Measurements from ENCODE around the gene ACAT2.
"Not testable (repeated sequence)": the region's sequence is repeated elsewhere in the genome, so short reads cannot be mapped to it uniquely, and the experiment has no call there.

The ACAT2 gene

DNA sequence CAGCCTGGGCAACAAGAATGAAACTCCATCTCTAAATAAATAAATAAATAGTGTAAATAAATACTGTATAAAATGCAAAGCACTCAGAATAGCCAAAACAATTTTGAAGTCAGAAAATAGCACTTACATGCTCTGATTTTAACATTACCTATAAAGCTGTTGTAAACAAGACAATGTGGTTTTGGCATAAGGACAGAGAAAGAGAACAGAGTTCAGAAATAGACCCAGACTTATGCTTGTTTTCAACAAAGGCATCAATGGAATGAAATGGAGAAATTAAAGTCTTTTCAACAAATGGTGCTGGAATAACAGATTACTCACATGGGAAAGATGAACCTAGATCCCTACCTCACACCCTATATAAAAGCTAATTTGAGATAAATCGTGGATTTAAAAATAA, 10.4 kb downstream of the ACAT2 start:
- DNase-seq (ENCODE audit: low read depth in 3 of 3): no peak

DNA sequence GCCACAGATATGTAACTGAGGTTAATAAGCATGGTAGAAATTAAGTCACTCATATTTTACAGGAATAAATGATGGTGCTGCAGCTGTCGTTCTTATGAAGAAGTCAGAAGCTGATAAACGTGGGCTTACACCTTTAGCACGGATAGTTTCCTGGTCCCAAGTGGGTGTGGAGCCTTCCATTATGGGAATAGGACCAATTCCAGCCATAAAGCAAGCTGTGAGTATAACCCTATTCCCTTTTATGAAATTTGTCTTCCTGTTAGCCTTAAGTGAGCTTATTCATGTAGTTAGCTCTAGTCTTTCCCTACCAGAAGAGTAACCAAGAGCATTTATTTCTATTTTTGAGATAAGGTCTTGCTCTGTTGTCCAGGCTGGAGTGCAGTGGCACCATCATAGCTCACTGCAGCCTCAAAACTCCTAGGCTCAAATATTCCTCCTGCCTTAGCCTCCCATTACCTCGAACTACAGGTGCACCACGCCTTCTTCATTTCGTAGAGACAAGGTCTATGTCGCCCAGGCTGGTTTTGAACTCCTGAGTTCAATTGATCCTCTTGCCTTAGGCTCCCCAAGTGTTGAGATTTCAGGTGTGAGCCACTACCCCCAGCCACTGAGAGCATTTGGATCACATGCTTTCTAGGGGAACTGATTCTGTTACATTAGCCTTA, 15.5 kb downstream of the ACAT2 start:
- DNase-seq (ENCODE audit: low read depth in 3 of 3): no peak

- DNase-seq (ENCODE audit: low read depth in 3 of 3): no peak
Measured at GRCh38 chr6:159778131-159778530, 16.3 kb downstream of the ACAT2 start.

DNA sequence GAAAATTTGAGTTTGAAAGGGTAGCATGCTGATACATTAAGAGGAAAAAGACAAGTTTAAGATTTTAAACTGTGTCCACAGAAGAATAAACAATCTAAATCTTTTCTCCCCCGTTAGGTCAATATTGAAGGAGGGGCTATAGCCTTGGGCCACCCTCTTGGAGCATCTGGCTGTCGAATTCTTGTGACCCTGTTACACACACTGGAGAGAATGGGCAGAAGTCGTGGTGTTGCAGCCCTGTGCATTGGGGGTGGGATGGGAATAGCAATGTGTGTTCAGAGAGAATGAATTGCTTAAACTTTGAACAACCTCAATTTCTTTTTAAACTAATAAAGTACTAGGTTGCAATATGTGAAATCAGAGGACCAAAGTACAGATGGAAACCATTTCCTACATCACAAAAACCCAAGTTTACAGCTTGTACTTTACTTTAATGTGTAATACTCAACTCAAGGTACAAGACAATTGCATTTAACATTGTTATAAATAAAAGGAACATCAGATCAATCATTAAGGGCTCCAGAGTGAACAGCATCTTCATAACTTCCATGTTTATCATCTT, 16.8 kb downstream of the ACAT2 start:
- DNase-seq (ENCODE audit: low read depth in 3 of 3): no peak

- no peak for DNase-seq (ENCODE audit: low read depth in 3 of 3)
Measured at GRCh38 chr6:159788276-159788675, 26.4 kb downstream of the ACAT2 start.

DNA sequence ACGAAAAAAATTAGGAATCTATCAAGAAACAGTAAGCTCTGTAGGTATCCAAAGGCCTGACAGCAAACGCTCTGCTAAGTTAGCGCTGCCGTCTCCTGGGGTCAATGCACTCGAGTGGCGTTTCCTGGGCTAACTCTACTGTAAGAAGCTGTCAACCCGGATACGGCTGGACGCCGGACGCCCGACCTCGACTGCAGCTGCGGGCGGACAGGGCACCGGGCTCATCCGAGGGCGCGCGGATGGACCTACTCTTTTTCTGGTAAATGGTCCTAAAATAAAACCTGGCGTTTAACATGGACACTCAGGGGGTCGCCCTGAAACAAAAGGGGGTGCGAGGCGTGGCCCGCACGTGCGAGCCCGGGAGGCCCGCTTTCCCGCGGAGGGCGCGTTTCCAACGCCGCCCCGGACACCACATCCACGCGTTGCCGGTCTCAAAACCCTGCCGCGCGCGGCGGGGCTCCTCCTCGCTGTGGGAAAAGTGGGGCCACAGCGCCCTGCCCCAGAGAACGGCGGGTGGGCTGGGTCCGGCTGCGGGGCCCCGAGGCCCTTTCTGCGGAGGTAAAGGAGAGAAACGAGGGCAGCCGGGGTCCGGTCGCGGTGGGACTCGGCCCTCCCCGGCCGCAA, 27.0 kb downstream of the ACAT2 start:
- DNase-seq (ENCODE audit: low read depth in 3 of 3): peak; percentile 5 to 27 (median 8)

- peak; percentile 98 to 99 (median 99) for DNase-seq (ENCODE audit: low read depth in 3 of 3)
Measured at GRCh38 chr6:159789377-159790148, 27.7 kb downstream of the ACAT2 start, which contains the start of gene TCP1. TSS of gene TCP1 (minus strand) at chr6:159789602. CDS start at chr6:159789468, 134 bp downstream.

GRCh38 chr6:159790149-159790955, 28.5 kb downstream of the ACAT2 start, which contains the start of gene MRPL18:
TSS of gene MRPL18 (plus strand) at chr6:159790467. CDS start at chr6:159790588, 121 bp downstream.
- peak; percentile 80 to 88 (median 81) for DNase-seq (ENCODE audit: low read depth in 3 of 3)

- peak in 1 of 3 experiments; percentile 2 for DNase-seq (ENCODE audit: low read depth in 3 of 3)
Measured at GRCh38 chr6:159790956-159791598, 29.2 kb downstream of the ACAT2 start.

DNA sequence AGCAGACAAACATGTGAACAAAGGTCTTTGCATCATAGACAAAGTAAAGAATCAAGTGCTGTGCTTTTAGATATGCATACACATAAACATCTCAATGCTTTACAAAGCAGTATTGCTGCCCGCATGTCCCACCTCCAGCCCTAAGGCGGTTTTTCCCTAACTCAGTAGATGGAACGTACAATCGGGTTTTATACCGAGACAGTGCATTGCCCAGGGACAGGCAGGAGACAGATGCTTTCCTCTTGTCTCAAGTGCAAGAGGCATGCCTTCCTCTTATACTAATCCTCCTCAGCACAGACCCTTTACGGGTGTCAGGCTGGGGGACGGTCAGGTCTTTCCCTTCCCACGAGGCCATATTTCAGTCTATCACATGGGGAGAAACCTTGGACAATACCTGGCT, 33.1 kb downstream of the ACAT2 start:
- DNase-seq (ENCODE audit: low read depth in 3 of 3): not testable (repeated sequence)

- DNase-seq (ENCODE audit: low read depth in 3 of 3): no peak
Measured at GRCh38 chr6:159797554-159797953, 35.7 kb downstream of the ACAT2 start.

- DNase-seq (ENCODE audit: low read depth in 3 of 3): no peak
Measured at GRCh38 chr6:159800141-159800865, 38.5 kb downstream of the ACAT2 start, which contains the start of gene PNLDC1. TSS of gene PNLDC1 (plus strand) at chr6:159800276. CDS start at chr6:159800308, 32 bp downstream.

- no peak for DNase-seq (ENCODE audit: low read depth in 3 of 3)
Measured at GRCh38 chr6:159801935-159802334, 40.1 kb downstream of the ACAT2 start.

GRCh38 chr6:159804504-159804903, 42.7 kb downstream of the ACAT2 start:
- no peak for DNase-seq (ENCODE audit: low read depth in 3 of 3)

DNA sequence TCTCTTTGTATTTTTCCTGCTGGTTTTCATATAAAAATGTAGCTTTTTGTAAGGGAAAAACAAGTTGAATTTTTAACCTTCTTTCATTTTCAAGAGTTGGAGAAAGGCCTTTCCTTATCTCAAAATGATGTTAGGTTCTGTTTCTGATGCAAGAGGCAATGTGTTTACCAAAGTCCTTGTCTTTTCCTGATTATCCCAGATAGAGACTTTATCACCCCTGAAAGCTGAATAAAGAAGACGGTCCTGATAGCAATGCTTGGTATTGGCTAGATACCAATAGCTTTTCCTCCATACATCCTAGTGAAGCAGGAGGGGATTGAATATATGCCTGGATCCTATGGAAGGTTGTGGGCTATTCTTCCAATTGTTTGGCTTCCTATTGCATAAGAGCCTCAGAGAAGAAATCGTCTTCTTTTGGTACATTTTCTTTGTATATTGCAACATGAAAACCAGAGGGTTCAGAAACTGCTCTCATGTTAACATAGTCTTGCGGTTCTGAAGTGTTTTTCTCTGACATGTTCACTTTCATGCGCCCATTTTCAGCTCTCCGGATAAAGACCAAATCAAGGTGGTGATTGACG, 43.7 kb downstream of the ACAT2 start:
- no peak for DNase-seq (ENCODE audit: low read depth in 3 of 3)

DNA sequence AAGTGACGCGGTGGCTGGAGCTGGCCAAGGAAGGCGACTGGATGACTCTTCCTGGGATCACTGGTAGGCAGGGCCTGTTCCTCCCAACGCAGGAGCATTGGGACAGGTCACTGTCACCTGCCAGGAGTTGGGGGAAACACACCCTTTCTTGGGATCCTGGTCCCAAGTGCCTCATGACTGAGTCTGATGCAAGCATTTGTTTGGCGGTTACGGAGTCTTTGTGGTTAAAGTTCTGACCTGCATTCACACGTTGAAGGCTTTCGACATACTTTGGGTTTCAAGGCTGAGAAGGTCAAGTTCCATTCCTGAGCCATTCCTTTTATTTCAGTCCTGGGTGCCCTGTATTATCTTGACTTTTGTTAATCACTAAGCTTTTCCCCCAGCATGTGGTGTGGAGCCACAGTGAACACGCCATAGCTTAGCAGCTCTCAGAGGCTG, 44.2 kb downstream of the ACAT2 start:
- no peak for DNase-seq (ENCODE audit: low read depth in 3 of 3)

DNA sequence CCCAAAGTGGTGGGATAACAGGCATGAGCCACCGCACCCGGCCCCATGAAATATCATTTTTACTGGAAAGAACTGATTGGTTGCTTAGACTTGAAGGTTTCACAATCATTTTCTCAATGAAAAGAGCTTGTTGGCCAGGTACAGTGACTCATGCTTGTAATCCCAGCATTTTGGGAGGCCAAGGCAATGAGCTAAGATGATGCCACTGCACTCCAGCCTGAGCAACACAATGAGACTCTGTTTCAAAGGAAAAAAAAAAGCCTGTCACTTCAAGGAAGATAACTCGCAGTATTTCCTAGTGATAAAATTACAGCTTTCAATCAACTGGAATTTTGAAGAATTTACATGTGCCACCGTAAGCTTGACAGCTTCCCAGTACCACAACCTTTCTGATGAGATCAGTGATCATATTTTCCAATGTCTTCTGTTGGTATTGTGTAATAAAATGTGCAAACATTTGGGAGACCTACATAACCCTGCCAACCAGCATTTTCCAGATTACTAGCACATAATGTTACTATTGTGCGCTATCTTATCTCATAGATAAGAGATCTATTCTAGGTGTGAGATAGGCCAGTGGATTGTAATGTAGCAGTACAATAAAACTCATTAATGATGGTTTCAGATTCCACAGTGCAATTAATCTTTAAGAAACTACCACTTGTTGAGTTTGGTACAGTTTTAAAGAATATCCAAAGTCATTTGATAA, 45.5 kb downstream of the ACAT2 start:
- no peak for DNase-seq (ENCODE audit: low read depth in 3 of 3)

GRCh38 chr6:159808647-159809046, 46.8 kb downstream of the ACAT2 start:
- no peak for DNase-seq (ENCODE audit: low read depth in 3 of 3)

DNA sequence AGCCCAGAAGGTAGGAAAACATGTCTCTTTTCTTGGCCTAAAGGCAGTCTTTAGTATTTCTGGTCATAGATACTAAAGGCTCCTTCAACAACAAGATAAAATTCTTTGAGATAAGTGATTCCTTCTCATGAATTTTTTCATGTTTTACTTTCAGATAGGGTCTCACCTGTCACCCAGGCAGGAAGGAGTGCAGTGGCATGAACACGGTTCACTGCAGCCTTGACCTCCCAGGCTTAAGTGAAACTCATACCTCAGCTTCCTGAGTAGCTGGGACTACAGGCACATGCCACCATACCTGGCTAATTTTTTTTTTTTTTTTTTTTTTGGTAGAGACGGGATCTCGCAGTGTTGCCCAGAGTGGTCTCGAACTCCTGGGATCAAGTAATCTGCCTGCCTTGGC, 47.3 kb downstream of the ACAT2 start:
- DNase-seq (ENCODE audit: low read depth in 3 of 3): no peak
